Neuronal stem cell (in vitro differentiated cells): ENCODE data around the gene IFNA10.
"Not testable (repeated sequence)": the region's sequence is repeated elsewhere in the genome, so short reads cannot be mapped to it uniquely, and the experiment has no call there.

Source experiments
- DNase-seq: peaks from one replicate; pipeline ENCODE4 v3.0.0-alpha.2; 2013; ENCODE audit warnings: low spot score
- H2AFZ ChIP-seq: one replicate; pipeline ENCODE4 v1.6.1; 2013; ENCODE audit warnings: mild to moderate bottlenecking, low read length, inconsistent platforms
- H2AK5ac ChIP-seq: 2 replicates; pipeline ENCODE4 v1.6.1; 2013; ENCODE audit warnings: low read depth, mild to moderate bottlenecking, inconsistent platforms, low read length, moderate library complexity, mixed read lengths
- H2BK120ac ChIP-seq: 2 replicates; pipeline ENCODE4 v1.6.1; 2013; ENCODE audit warnings: low read depth, mild to moderate bottlenecking, inconsistent platforms, low read length, moderate library complexity, mixed read lengths
- H2BK12ac ChIP-seq: one replicate; pipeline ENCODE4 v1.6.1; 2013; ENCODE audit warnings: low read length, inconsistent platforms
- H2BK15ac ChIP-seq: 2 replicates; pipeline ENCODE4 v1.6.1; 2013; ENCODE audit warnings: mild to moderate bottlenecking, low read length, inconsistent platforms, mixed read lengths
- H2BK5ac ChIP-seq: one replicate; pipeline ENCODE4 v1.6.1; 2013; ENCODE audit warnings: inconsistent platforms, mild to moderate bottlenecking, low read length, moderate library complexity
- H3K14ac ChIP-seq: one replicate; pipeline ENCODE4 v1.6.1; 2013; ENCODE audit warnings: low read length, inconsistent platforms
- H3K18ac ChIP-seq: 2 replicates; pipeline ENCODE4 v1.6.1; 2013; ENCODE audit warnings: low read length, inconsistent platforms
- H3K23ac ChIP-seq: 2 replicates; pipeline ENCODE4 v1.6.1; 2013; ENCODE audit warnings: low read depth, mild to moderate bottlenecking, mixed read lengths, low read length, inconsistent platforms; ENCODE audit not compliant: poor library complexity
- H3K27ac ChIP-seq: replicated peaks from 3 replicates; pipeline ENCODE4 v1.5.1; 2013; ENCODE audit warnings: low read length, inconsistent platforms
- H3K27me3 ChIP-seq, 3 experiments: 2 replicates each; pipeline ENCODE4 v1.6.1; 2013; ENCODE audit warnings: low read length in 3 of 3, mild to moderate bottlenecking in 2 of 3, inconsistent platforms in 1 of 3, low read depth in 1 of 3, mixed read lengths in 1 of 3, moderate library complexity in 1 of 3; ENCODE audit not compliant: control insufficient read depth in 3 of 3, insufficient read depth in 3 of 3
- H3K36me3 ChIP-seq, 2 donors: replicated peaks in 1 of 2; 2 replicates each; pipeline ENCODE4 v1.6.1; 2013; ENCODE audit warnings: low read length in 2 of 2; ENCODE audit not compliant: control insufficient read depth in 2 of 2, insufficient read depth in 2 of 2
- H3K4ac ChIP-seq: 2 replicates; pipeline ENCODE4 v1.6.1; 2013; ENCODE audit warnings: inconsistent platforms, mild to moderate bottlenecking, low read length, moderate library complexity
- H3K4me1 ChIP-seq, 2 donors: 1 replicate in 1 of 2; 2 replicates in 1 of 2; pipeline ENCODE4 v1.6.1; 2013; ENCODE audit warnings: low read length in 2 of 2, low read depth in 1 of 2; ENCODE audit not compliant: control insufficient read depth in 2 of 2, insufficient read depth in 1 of 2
- H3K4me2 ChIP-seq: one replicate; pipeline ENCODE4 v1.6.1; 2013; ENCODE audit warnings: mild to moderate bottlenecking, low read length, inconsistent platforms; ENCODE audit not compliant: insufficient read depth, poor library complexity, severe bottlenecking
- H3K4me3 ChIP-seq, 2 donors: 2 replicates each; pipeline ENCODE4 v1.5.1; 2013; ENCODE audit warnings: low read length in 2 of 2, mild to moderate bottlenecking in 2 of 2, inconsistent platforms in 1 of 2, moderate library complexity in 1 of 2
- H3K79me1 ChIP-seq: one replicate; pipeline ENCODE4 v1.6.1; 2013; ENCODE audit warnings: low read depth, mild to moderate bottlenecking, inconsistent platforms, low read length, moderate library complexity
- H3K9ac ChIP-seq: one replicate; pipeline ENCODE4 v1.6.1; 2013; ENCODE audit warnings: mild to moderate bottlenecking, low read depth, low read length, inconsistent platforms; ENCODE audit not compliant: poor library complexity
- H3K9me3 ChIP-seq, 2 donors: replicated peaks in 1 of 2; 2 replicates each; pipeline versions ENCODE3 to v1.6.1; 2013; ENCODE audit warnings: low read length in 2 of 2, mild to moderate bottlenecking in 2 of 2, inconsistent platforms in 1 of 2, low read depth in 1 of 2, mixed read lengths in 1 of 2, moderate library complexity in 1 of 2; ENCODE audit not compliant: control insufficient read depth in 2 of 2, insufficient read depth in 1 of 2
- H4K8ac ChIP-seq: one replicate; pipeline ENCODE4 v1.6.1; 2013; ENCODE audit warnings: low read depth, mild to moderate bottlenecking, inconsistent platforms, low read length, moderate library complexity
- H4K91ac ChIP-seq: one replicate; pipeline ENCODE4 v1.6.1; 2013; ENCODE audit warnings: low read length, low read depth, mild to moderate bottlenecking, inconsistent platforms; ENCODE audit not compliant: poor library complexity
- WGBS, 2 donors: extraction: QIAGEN DNeasy Blood & Tissue Kit; methylation state at CpG; one replicate each; pipeline ENCODE4 v1.1.7; 2013; ENCODE audit warnings: missing lambda C conversion rate in 2 of 2, mixed read lengths in 1 of 2; ENCODE audit not compliant: insufficient read length in 2 of 2, insufficient replicate concordance in 1 of 2; ENCODE audit errors: extremely low coverage in 2 of 2; 5-methylcytosine and 5-hydroxymethylcytosine counted together

Gene IFNA10

GRCh38 chr9:21251190-21251589 is 44.2 kb upstream of the IFNA10 start:
- H3K18ac ChIP-seq = no peak overlapping the region
- peaks cover 0 to 2% (median 0%) of the 10 kb centered on the region in 3 experiments for H3K27me3 ChIP-seq
- H2AK5ac ChIP-seq = no peak overlapping the region
- no peak overlapping the region for H2BK12ac ChIP-seq
- H2BK120ac ChIP-seq = no peak overlapping the region
- H4K91ac ChIP-seq = no peak overlapping the region
- H3K4ac ChIP-seq = no peak overlapping the region
- no peak overlapping the region for H3K9ac ChIP-seq
- H3K4me3 ChIP-seq = no peak overlapping the region
- DNase-seq = no peak
- H3K79me1 ChIP-seq = no peaks in the 10 kb centered on the region
- H2AFZ ChIP-seq = no peak overlapping the region
- WGBS, 2 donors = no CpG with 5 or more reads among the region's 1 CpG
- H3K36me3 ChIP-seq = no peaks in the 10 kb centered on the region
- H3K4me2 ChIP-seq = no peak overlapping the region
- H2BK15ac ChIP-seq = no peak overlapping the region
- no peaks in the 10 kb centered on the region for H3K9me3 ChIP-seq
- no peak overlapping the region for H2BK5ac ChIP-seq
- no peak overlapping the region for H4K8ac ChIP-seq
- H3K14ac ChIP-seq = no peak overlapping the region
- peaks cover 0 to 5% of the 10 kb centered on the region in 2 donors for H3K4me1 ChIP-seq
- no peak overlapping the region for H3K27ac ChIP-seq
- no peak overlapping the region for H3K23ac ChIP-seq

GRCh38 chr9:21244836-21245235 is 37.9 kb upstream of the IFNA10 start:
- Histone ChIP-seq H3K9me3 (no peaks in the 10 kb centered on the region), H3K14ac (no peak overlapping the region), H3K27me3 (no peaks in the 10 kb centered on the region), H4K91ac (no peak overlapping the region), H2BK15ac (no peak overlapping the region), H3K79me1 (no peaks in the 10 kb centered on the region), H3K18ac (no peak overlapping the region), H3K27ac (no peak overlapping the region), H3K4me1 (no peaks in the 10 kb centered on the region), H3K9ac (no peak overlapping the region), H2BK12ac (no peak overlapping the region), H3K4me2 (no peak overlapping the region), H2AK5ac (no peak overlapping the region), H3K36me3 (no peaks in the 10 kb centered on the region), H4K8ac (no peak overlapping the region), H3K4me3 (no peak overlapping the region), H3K23ac (no peak overlapping the region), H2BK120ac (no peak overlapping the region), H2BK5ac (no peak overlapping the region), H2AFZ (no peak overlapping the region), H3K4ac (no peak overlapping the region)
- WGBS, 2 donors = no CpG with 5 or more reads among the region's 2 CpGs
- DNase-seq = no peak

- no peak within 1 kb of the TSS for H2BK15ac ChIP-seq
Observed at GRCh38 chr9:21239911-21240310, 33.0 kb upstream of the IFNA10 start, which contains the start of gene IFNA14. Gene IFNA14, minus strand, starts transcription at chr9:21240005. Its CDS starts 70 bp downstream, at chr9:21239935.

GRCh38 chr9:21236360-21236714 is 29.4 kb upstream of the IFNA10 start:
- not testable (repeated sequence) for H4K8ac ChIP-seq, H3K18ac ChIP-seq, H3K4me2 ChIP-seq, DNase-seq, H3K27ac ChIP-seq, H3K4ac ChIP-seq, H2AK5ac ChIP-seq, H3K4me3 ChIP-seq, H3K36me3 ChIP-seq, H4K91ac ChIP-seq, H3K23ac ChIP-seq, H3K27me3 ChIP-seq, H2BK5ac ChIP-seq, H3K9ac ChIP-seq, H3K14ac ChIP-seq, H3K4me1 ChIP-seq, H2BK120ac ChIP-seq, H2BK12ac ChIP-seq, H2BK15ac ChIP-seq, H2AFZ ChIP-seq, H3K9me3 ChIP-seq, H3K79me1 ChIP-seq
- no CpG with 5 or more reads among the region's 1 CpG for WGBS, 2 donors

More at GRCh38 chr9:21239911-21240310, 33.0 kb upstream of the IFNA10 start, which contains the start of gene IFNA14:
- Histone ChIP-seq H4K91ac (no peak within 1 kb of the TSS), H2BK120ac (no peak within 1 kb of the TSS), H2AK5ac (no peak within 1 kb of the TSS), H2AFZ (no peak within 1 kb of the TSS), H4K8ac (no peak within 1 kb of the TSS), H3K27ac (no peak within 1 kb of the TSS), H2BK12ac (no peak within 1 kb of the TSS), H3K4me2 (no peak within 1 kb of the TSS), H3K27me3 (no peaks in the 10 kb centered on the region), H3K9ac (no peak within 1 kb of the TSS), H3K14ac (no peak within 1 kb of the TSS), H3K4me1 (no peaks in the 10 kb centered on the region), H3K79me1 (no peaks in the 10 kb centered on the region), H3K9me3 (no peaks in the 10 kb centered on the region), H3K4ac (no peak within 1 kb of the TSS), H3K4me3 (no peak within 1 kb of the TSS), H3K23ac (no peak within 1 kb of the TSS), H3K36me3 (no peaks in the 10 kb centered on the region), H2BK5ac (no peak within 1 kb of the TSS), H3K18ac (no peak within 1 kb of the TSS)
- no CpG with 5 or more reads among the region's 2 CpGs for WGBS, 2 donors
- no peak for DNase-seq
